Esophagus muscularis mucosa (tissue), 4 donors: ENCODE measurements around the gene WDSUB1. TPM values are rescaled to one million over a fixed set of nuclear protein-coding genes. Genes with fewer than 3 reads are reported as not detected.

Experiments used
- DNase-seq: peaks from one replicate; pipeline ENCODE4 v3.0.0-alpha.2; 2017; ENCODE audit errors: extremely low spot score
- H3K27ac ChIP-seq, 4 donors: fragments of 200-600 bp; sonication (generic); replicated peaks in 1 of 4; 1 replicate in 3 of 4; 2 replicates in 1 of 4; pipeline ENCODE4 v1.5.1; 2016 to 2019; ENCODE audit warnings: mild to moderate bottlenecking in 1 of 4
- H3K27me3 ChIP-seq, 4 donors: fragments of 200-600 bp; sonication (generic); one replicate each; pipeline versions ENCODE4 v1.5.1 to v1.6.0; 2016 to 2019
- H3K36me3 ChIP-seq, 4 donors: fragments of 200-600 bp; sonication (generic); one replicate each; pipeline ENCODE4 v1.5.1; 2016 to 2019
- H3K4me1 ChIP-seq, 4 donors: fragments of 200-600 bp; sonication (generic); one replicate each; pipeline ENCODE4 v1.5.1; 2016 to 2019
- H3K4me3 ChIP-seq, 4 donors: fragments of 200-600 bp; sonication (generic); 1 replicate in 2 of 4; 2 replicates in 2 of 4; pipeline ENCODE4 v1.5.1; 2016 to 2019; ENCODE audit warnings: mild to moderate bottlenecking in 4 of 4, moderate library complexity in 1 of 4
- H3K9me3 ChIP-seq, 4 donors: fragments of 200-600 bp; sonication (generic); 1 replicate in 3 of 4; 2 replicates in 1 of 4; pipeline ENCODE4 v1.5.1; 2016 to 2019
- CTCF ChIP-seq, 3 experiments: fragments of 200-600 bp in 2 of 3; fragments of 450-650 bp in 1 of 3; sonication (generic) in 2 of 3; IDR thresholded peaks; one replicate each; pipeline ENCODE4 v1.5.1; 2017 to 2019; ENCODE audit warnings: antibody characterized with exemption in 3 of 3, mild to moderate bottlenecking in 2 of 3, moderate library complexity in 1 of 3
- EP300 ChIP-seq: sonication (generic); formaldehyde crosslinking; IDR thresholded peaks from one replicate; pipeline ENCODE4 v1.6.1; 2017; ENCODE audit warnings: antibody characterized with exemption
- POLR2A ChIP-seq: fragments of 450-650 bp; IDR thresholded peaks from one replicate; pipeline ENCODE4 v1.6.1; 2017; ENCODE audit warnings: antibody characterized with exemption, moderate library complexity, mild to moderate bottlenecking, low read depth
- POLR2AphosphoS5 ChIP-seq, 2 donors: sonication (generic); formaldehyde crosslinking; IDR thresholded peaks; one replicate each; pipeline ENCODE4 v1.6.1; 2017; ENCODE audit warnings: antibody characterized with exemption in 2 of 2
- WGBS: methylation state at CpG from one replicate; pipeline ENCODE4 v1.1.5; 2018; 5-methylcytosine and 5-hydroxymethylcytosine counted together
- intact Hi-C: fragments of 100-400 bp; cut with DNase I; formaldehyde crosslinking; loops from one replicate; pipeline ENCODE4 v1.15.1; 2023
- total RNA-seq, 4 donors: library from RNA; depleted of rRNA; stranded (reverse); fragments of >200 nt; gene quantifications; one replicate each; pipeline versions ENCODE4 v1.1.0 to v1.2.1, GENCODE V29; 2016

WDSUB1 gene
- total RNA-seq, 4 donors from 2014 or later, result 3.5 to 7.9 (median 4.4) TPM

GRCh38 chr2:159281002-159281401 lies 5.5 kb downstream of the WDSUB1 start:
- no peaks in the 10 kb centered on the region for H3K9me3 ChIP-seq
- H3K4me3 ChIP-seq, result no peak overlapping the region
- DNase-seq, result no peak
- no peak overlapping the region for H3K27ac ChIP-seq
- intact Hi-C loops, result no loop called here
- WGBS, result over 99% methylated on average over 6 of the region's 6 CpGs
- no peak for TF ChIP-seq POLR2A
- TF ChIP-seq POLR2AphosphoS5 (IDR thresholded peaks at IDR 0.05), result no peak
- TF ChIP-seq EP300, result no peak
- TF ChIP-seq CTCF (IDR thresholded peaks at IDR 0.05), result no peak
- H3K4me1 ChIP-seq, result peaks cover 4 to 15% (median 13%) of the 10 kb centered on the region in 4 donors
- peaks cover 0 to 34% (median 11%) of the 10 kb centered on the region in 4 donors for H3K36me3 ChIP-seq
- no peaks in the 10 kb centered on the region for H3K27me3 ChIP-seq

- Histone ChIP-seq H3K4me3 (no peak overlapping the region), H3K9me3 (no peaks in the 10 kb centered on the region), H3K36me3 (peaks cover 0 to 42% (median 11%) of the 10 kb centered on the region in 4 donors), H3K27ac (no peak overlapping the region), H3K4me1 (peaks cover 1 to 4% (median 2%) of the 10 kb centered on the region in 4 donors), H3K27me3 (no peaks in the 10 kb centered on the region)
- intact Hi-C loops, result no loop called here
- TF ChIP-seq CTCF (IDR thresholded peaks at IDR 0.05), result no peak
- TF ChIP-seq POLR2AphosphoS5 (IDR thresholded peaks at IDR 0.05), result no peak
- TF ChIP-seq EP300, result no peak
- no peak for TF ChIP-seq POLR2A
- DNase-seq, result no peak
- WGBS, result 97% methylated on average over 2 of the region's 2 CpGs
Observed at GRCh38 chr2:159279700-159280099, 6.8 kb downstream of the WDSUB1 start.

- no peaks in the 10 kb centered on the region for H3K27me3 ChIP-seq
- no peaks in the 10 kb centered on the region for H3K9me3 ChIP-seq
- DNase-seq, result no peak
- H3K36me3 ChIP-seq, result peaks cover 0 to 43% (median 12%) of the 10 kb centered on the region in 4 donors
- H3K4me1 ChIP-seq, result no peaks in the 10 kb centered on the region
- intact Hi-C loops, result no loop called here
- no peak for TF ChIP-seq POLR2A
- no peak for TF ChIP-seq CTCF (IDR thresholded peaks at IDR 0.05)
- TF ChIP-seq EP300, result no peak
- WGBS, result 100% methylated on average over 1 of the region's 1 CpG
- no peak overlapping the region for H3K27ac ChIP-seq
- H3K4me3 ChIP-seq, result no peak overlapping the region
Observed at GRCh38 chr2:159275111-159275510, 11.4 kb downstream of the WDSUB1 start.

GRCh38 chr2:159272156-159272555 lies 14.3 kb downstream of the WDSUB1 start:
- H3K27me3 ChIP-seq, result no peaks in the 10 kb centered on the region
- 83% methylated on average over 5 of the region's 5 CpGs for WGBS
- DNase-seq, result no peak

More at GRCh38 chr2:159272156-159272555, 14.3 kb downstream of the WDSUB1 start:
- no peak overlapping the region for H3K4me3 ChIP-seq
- H3K4me1 ChIP-seq, result peaks cover 0 to 10% (median 6%) of the 10 kb centered on the region in 4 donors
- intact Hi-C loops, result no loop called here
- no peak overlapping the region for H3K27ac ChIP-seq
- no peaks in the 10 kb centered on the region for H3K9me3 ChIP-seq
- H3K36me3 ChIP-seq, result peaks cover 0 to 28% (median 9%) of the 10 kb centered on the region in 4 donors
- TF ChIP-seq CTCF (IDR thresholded peaks at IDR 0.05) (no peak), EP300 (no peak), POLR2A (no peak), POLR2AphosphoS5 (IDR thresholded peaks at IDR 0.05) (no peak)
